GM12892 (cell line): ENCODE results near the gene LLGL1.

ENCODE experiments used
- POLR2A ChIP-seq: IDR thresholded peaks from 2 replicates; pipeline ENCODE4 v1.6.1; 2011; ENCODE audit warnings: low read depth, low read length, control low read depth
- POLR2AphosphoS5 ChIP-seq: IDR thresholded peaks from 2 replicates; pipeline ENCODE4 v1.6.1; 2011; ENCODE audit warnings: low read depth, low read length, control low read depth

- TF ChIP-seq POLR2AphosphoS5 (no peak), POLR2A (no peak)
These were observed 25.3 kb downstream of the LLGL1 start for GRCh38 chr17:18250708-18251107.
